Loucy (cell line): Measurements from ENCODE around the gene RNU6-9.

ENCODE experiments used
- CTCF ChIP-seq: fragments of 200-600 bp; sonication (generic); conservative IDR thresholded peaks from 2 replicates; pipeline ENCODE4 v1.5.1; 2014; ENCODE audit warnings: mild to moderate bottlenecking, antibody characterized with exemption, low read length
- EZH2phosphoT487 ChIP-seq: fragments of 200-600 bp; IDR thresholded peaks from 2 replicates; pipeline ENCODE4 v1.6.1; 2018; ENCODE audit warnings: antibody characterized with exemption, mild to moderate bottlenecking, moderate library complexity, borderline replicate concordance

- TF ChIP-seq CTCF = no peak
- no peak for TF ChIP-seq EZH2phosphoT487
Measured at GRCh38 chr19:942133-942645, 48.9 kb downstream of the RNU6-9 start.
